MM.1S (cell line): ENCODE data around the gene GPT2.

Source experiments
- DNase-seq: peaks from one replicate; pipeline ENCODE4 v3.0.0-alpha.2; 2015
- H2AFZ ChIP-seq: fragments of 300-600 bp; sonication (generic); 2 replicates; pipeline ENCODE4 v1.6.0; 2016; ENCODE audit warnings: antibody characterized with exemption, low read length
- H3F3A ChIP-seq: fragments of 300-600 bp; sonication (generic); 2 replicates; pipeline ENCODE4 v1.6.1; 2016; ENCODE audit warnings: mild to moderate bottlenecking, antibody characterized with exemption, low read length, moderate library complexity, mixed read lengths; ENCODE audit not compliant: insufficient read depth
- H3K27ac ChIP-seq: fragments of 300-600 bp; sonication (generic); 2 replicates; pipeline ENCODE4 v1.5.1; 2016; ENCODE audit warnings: mild to moderate bottlenecking, low read length
- H3K27me3 ChIP-seq: fragments of 300-600 bp; sonication (generic); replicated peaks from 2 replicates; pipeline ENCODE4 v1.6.0; 2016; ENCODE audit warnings: low read length; ENCODE audit not compliant: insufficient read depth
- H3K36me3 ChIP-seq: fragments of 300-600 bp; sonication (generic); replicated peaks from 2 replicates; pipeline ENCODE4 v1.6.1; 2016; ENCODE audit warnings: mild to moderate bottlenecking, low read length, mixed read lengths; ENCODE audit not compliant: insufficient read depth
- H3K4me1 ChIP-seq: fragments of 300-600 bp; sonication (generic); 2 replicates; pipeline ENCODE4 v1.6.1; 2016; ENCODE audit warnings: low read length, mixed read lengths
- H3K4me2 ChIP-seq: fragments of 300-600 bp; sonication (generic); 2 replicates; pipeline ENCODE4 v1.6.0; 2016; ENCODE audit warnings: low read depth, low read length
- H3K4me3 ChIP-seq: fragments of 300-600 bp; sonication (generic); 2 replicates; pipeline ENCODE4 v1.5.1; 2016; ENCODE audit warnings: low read length, mixed read lengths
- H3K79me2 ChIP-seq: fragments of 300-600 bp; sonication (generic); 2 replicates; pipeline ENCODE4 v1.6.1; 2016; ENCODE audit warnings: mixed run types, low read length, mixed read lengths
- H3K9ac ChIP-seq: fragments of 300-600 bp; sonication (generic); 2 replicates; pipeline ENCODE4 v1.6.1; 2016; ENCODE audit warnings: low read length, mixed read lengths
- H3K9me2 ChIP-seq: fragments of 300-600 bp; sonication (generic); replicated peaks from 2 replicates; pipeline ENCODE4 v1.6.1; 2016; ENCODE audit warnings: mild to moderate bottlenecking, low read length, mixed read lengths; ENCODE audit not compliant: insufficient read depth
- H3K9me3 ChIP-seq: fragments of 300-600 bp; sonication (generic); replicated peaks from 2 replicates; pipeline ENCODE4 v1.6.1; 2016; ENCODE audit warnings: mild to moderate bottlenecking, low read length, mixed read lengths; ENCODE audit not compliant: insufficient read depth
- H4K20me1 ChIP-seq: fragments of 300-600 bp; sonication (generic); 2 replicates; pipeline ENCODE4 v1.6.1; 2016; ENCODE audit warnings: mild to moderate bottlenecking, low read length, moderate library complexity, mixed read lengths; ENCODE audit not compliant: insufficient read depth
- CTCF ChIP-seq: fragments of 300-600 bp; sonication (generic); IDR thresholded peaks from 2 replicates; pipeline ENCODE4 v1.5.1; 2016; ENCODE audit warnings: antibody characterized with exemption, low read length, mixed read lengths
- EZH2 ChIP-seq: fragments of 300-600 bp; sonication (generic); optimal IDR thresholded peaks from 2 replicates; pipeline ENCODE3; 2017; ENCODE audit warnings: low read depth, mild to moderate bottlenecking, antibody characterized with exemption, low read length, mixed read lengths
- EZH2phosphoT487 ChIP-seq: fragments of 300-600 bp; sonication (generic); IDR thresholded peaks from 2 replicates; pipeline ENCODE4 v1.6.1; 2018; ENCODE audit warnings: antibody characterized with exemption, low read length

GPT2 gene

DNA sequence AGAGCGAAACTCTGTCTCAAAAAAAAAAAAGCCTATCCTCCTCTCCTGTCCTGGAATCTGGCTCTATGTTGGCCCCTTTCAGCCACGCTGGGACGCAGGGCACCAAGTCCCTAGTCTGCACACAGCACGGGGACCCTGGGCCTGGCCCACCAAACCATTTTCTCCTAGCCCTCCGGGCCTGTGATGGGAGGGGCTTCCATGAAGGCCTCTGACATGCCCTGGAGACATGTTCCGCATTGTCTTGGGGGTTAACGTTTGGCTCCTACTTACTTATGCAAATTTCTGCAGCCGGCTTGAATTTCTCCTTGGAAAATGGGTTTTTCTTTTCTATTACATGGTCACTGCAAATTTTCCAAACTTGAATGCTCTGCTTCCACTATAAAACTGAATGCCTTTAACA is 12.6 kb upstream of the GPT2 start:
- Histone ChIP-seq H4K20me1 (no peaks in the 10 kb centered on the region), H3K9me2 (no peaks in the 10 kb centered on the region), H3K79me2 (no peaks in the 10 kb centered on the region), H3K9me3 (no peaks in the 10 kb centered on the region), H3K4me3 (no peak overlapping the region), H2AFZ (no peak overlapping the region), H3K4me1 (no peaks in the 10 kb centered on the region), H3K27ac (no peak overlapping the region), H3K9ac (no peak overlapping the region), H3F3A (no peaks in the 10 kb centered on the region), H3K4me2 (no peak overlapping the region), H3K27me3 (no peaks in the 10 kb centered on the region), H3K36me3 (no peaks in the 10 kb centered on the region)
- DNase-seq: no peak
- no peak for TF ChIP-seq EZH2
- TF ChIP-seq EZH2phosphoT487: no peak
- TF ChIP-seq CTCF: no peak

DNA sequence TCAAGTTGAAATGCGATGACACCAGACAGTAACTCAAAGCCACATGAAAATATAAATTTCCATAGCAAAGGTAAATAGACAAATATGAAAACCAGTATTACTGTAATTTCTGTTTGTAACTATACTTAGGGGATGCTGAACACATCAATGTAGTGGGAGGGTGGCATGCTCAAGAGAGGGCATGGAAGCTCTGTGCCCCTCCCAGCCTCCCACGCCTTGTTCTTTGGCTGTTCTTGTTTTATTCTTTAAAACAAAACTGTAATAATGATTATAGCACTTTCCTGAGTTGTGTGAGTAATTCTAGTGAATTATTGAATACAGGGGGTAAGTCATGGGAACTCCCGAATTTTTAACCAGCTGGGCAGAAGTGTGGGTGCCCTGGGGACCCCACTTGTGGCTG is 11.0 kb upstream of the GPT2 start:
- Histone ChIP-seq H4K20me1 (no peaks in the 10 kb centered on the region), H3K36me3 (no peaks in the 10 kb centered on the region), H3K9me2 (no peaks in the 10 kb centered on the region), H3K9me3 (no peaks in the 10 kb centered on the region), H3K4me1 (no peaks in the 10 kb centered on the region), H3K4me2 (no peak overlapping the region), H3K9ac (no peak overlapping the region), H3K27me3 (no peaks in the 10 kb centered on the region), H3K79me2 (no peaks in the 10 kb centered on the region), H2AFZ (no peak overlapping the region), H3K4me3 (no peak overlapping the region), H3K27ac (no peak overlapping the region), H3F3A (no peaks in the 10 kb centered on the region)
- TF ChIP-seq CTCF: no peak
- no peak for DNase-seq

- H3K36me3 ChIP-seq: no peaks in the 10 kb centered on the region
- H4K20me1 ChIP-seq: no peaks in the 10 kb centered on the region
- no peak overlapping the region for H2AFZ ChIP-seq
- no peak for TF ChIP-seq CTCF
- no peak for TF ChIP-seq EZH2phosphoT487
- no peak for TF ChIP-seq EZH2
- H3K27me3 ChIP-seq: no peaks in the 10 kb centered on the region
- H3K4me2 ChIP-seq: no peak overlapping the region
- H3K9me2 ChIP-seq: no peaks in the 10 kb centered on the region
- no peak overlapping the region for H3K9ac ChIP-seq
- H3K9me3 ChIP-seq: no peaks in the 10 kb centered on the region
- H3K4me1 ChIP-seq: 0 out of 2 replicates have a peak, but pooled peaks cover 3% of the 10 kb centered on the region
- H3K27ac ChIP-seq: no peak overlapping the region
- no peak for DNase-seq
- H3F3A ChIP-seq: no peaks in the 10 kb centered on the region
- no peaks in the 10 kb centered on the region for H3K79me2 ChIP-seq
- no peak overlapping the region for H3K4me3 ChIP-seq
Measured at GRCh38 chr16:46875243-46875642, 8.9 kb upstream of the GPT2 start.
